SHP77 (cell line): Measurements from ENCODE around the gene KBTBD3.

Experiments
- DNase-seq, 2 experiments: peaks; one replicate each; lab custom pipeline; 2025; lab: John Stamatoyannopoulos, UW

KBTBD3 gene, protein sequence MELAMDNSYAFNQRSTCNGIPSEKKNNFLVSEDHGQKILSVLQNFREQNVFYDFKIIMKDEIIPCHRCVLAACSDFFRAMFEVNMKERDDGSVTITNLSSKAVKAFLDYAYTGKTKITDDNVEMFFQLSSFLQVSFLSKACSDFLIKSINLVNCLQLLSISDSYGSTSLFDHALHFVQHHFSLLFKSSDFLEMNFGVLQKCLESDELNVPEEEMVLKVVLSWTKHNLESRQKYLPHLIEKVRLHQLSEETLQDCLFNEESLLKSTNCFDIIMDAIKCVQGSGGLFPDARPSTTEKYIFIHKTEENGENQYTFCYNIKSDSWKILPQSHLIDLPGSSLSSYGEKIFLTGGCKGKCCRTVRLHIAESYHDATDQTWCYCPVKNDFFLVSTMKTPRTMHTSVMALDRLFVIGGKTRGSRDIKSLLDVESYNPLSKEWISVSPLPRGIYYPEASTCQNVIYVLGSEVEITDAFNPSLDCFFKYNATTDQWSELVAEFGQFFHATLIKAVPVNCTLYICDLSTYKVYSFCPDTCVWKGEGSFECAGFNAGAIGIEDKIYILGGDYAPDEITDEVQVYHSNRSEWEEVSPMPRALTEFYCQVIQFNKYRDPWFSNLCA

DNA sequence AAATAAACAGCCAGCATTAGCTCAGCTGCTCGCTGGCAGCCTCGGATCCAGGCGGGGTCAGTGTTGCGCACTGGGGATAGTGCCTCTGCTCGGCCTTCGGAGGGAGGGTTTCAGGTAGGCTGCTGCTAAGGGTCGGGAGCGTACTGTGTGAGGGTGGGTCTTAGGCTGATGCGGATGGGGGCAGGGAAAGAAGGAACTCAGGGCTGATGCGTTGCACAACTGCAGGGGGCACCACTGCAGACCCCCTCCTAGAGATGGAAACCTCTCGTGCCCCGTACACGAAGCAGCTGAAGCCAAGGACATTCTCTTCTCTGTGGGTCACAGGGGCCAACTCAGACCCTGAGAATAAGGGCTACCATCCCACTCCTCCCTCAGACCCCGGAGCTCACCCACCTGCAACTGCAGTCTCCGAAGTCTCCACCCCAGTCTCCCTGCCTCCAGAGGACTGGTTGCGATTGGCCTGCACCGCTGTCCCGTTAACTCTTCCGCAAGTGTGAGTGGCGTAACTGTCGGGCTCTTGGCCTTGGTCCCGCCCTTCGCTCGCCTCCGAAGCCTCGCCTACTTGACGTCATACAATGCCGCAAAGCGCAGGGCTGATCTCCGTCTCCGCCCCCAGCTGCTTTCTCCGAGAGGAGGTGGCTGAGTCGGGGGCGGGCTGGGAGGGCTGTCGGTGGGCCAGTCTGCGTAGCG, at the start of gene KBTBD3:
TSS of gene KBTBD3 (minus strand) at position 429 of the 690 bp plus-strand sequence. CDS start 18,250 bp downstream, outside the sequence.
- peak; percentile 98 to 99 for DNase-seq

DNA sequence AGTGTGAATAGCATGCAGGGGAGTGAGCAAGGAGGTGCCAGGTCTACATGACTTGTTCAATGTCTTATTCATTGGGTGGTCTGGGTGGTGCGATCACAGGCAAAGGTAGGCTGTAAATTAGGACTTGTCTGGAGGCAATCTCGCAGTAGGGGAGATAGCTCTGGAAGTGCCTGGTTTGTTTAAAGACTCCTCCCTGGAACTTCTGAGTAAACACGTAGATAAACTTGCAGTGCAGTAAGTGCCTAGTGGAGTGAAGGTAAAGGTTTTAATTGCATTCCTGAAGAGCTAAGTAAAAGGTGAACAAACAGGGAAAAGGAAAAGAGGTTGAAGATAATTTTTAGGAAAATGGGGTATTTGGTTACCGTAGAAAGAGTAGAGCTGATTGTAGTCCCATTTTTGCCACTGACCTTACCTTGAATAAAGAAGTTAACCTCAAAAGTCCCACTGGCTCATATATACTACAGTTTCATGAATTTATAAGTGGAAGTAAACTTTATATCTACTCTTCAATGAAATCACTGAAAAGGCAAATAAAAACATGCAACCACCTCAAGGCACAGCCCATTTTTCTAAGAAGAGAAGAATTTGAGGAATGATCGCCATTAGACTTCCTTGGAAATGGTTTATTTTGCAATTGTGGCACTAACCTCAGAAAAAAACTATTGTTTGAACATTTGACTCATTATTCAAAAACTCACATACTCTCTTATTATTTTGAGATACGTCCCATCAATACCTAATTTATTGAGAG, 44.6 kb upstream of the KBTBD3 start:
- no peak for DNase-seq

DNA sequence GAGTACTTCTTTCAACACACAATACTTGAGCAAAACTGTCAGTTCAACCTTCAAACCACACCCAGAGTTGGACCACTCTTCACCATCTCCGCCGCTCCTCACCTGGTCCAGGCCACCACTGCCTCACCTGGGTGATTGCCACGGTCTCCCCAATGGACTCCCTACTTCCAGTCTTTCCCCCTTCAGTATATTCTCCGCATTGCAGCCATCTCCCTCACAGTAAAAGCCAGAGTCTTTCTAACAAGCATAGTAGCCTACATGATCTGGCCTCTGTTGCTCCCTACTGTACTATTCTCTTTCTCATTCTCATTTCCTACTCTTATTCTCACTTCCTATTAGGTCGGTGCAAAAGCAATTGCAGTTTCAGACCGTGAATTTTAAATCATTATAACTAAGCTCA, 28.8 kb upstream of the KBTBD3 start:
- no peak for DNase-seq

DNA sequence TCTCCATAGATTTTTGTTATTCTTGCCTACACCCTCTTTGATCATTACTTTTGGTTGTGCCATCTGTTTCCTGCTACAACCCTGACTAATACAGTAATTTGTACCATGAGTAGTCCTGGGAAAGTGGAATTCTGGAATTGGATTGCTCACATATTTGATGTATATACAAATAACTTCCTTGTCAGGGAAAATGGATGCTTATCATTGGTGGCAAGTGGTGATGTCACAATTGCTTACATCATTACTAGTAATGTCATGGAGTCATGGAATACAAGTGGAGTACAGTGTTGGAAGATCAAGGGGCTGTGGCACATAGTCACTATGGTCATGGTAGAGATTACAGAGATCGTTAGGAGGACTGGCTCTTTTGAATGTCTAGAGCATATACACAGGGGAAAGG, 24.7 kb upstream of the KBTBD3 start:
- no peak for DNase-seq

DNA sequence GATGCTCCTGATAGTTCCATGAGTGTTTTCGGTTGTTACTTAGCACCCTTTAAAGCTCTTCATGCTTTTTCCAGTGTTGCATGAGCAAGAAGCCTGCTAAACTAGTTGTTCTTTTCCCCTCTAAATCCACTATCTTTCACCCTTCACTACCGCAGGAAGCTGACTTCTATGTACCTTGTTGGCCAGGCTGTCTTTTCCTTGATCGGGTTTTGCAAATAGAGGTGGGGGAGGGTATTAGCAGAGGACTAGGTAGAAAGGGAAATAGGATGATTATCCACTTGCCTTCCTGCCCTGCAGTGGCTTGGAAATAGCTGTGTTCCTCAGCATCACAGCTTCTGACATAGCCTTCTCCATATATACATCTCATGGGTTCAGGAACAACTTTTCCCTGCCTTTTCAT, 24.2 kb upstream of the KBTBD3 start:
- no peak for DNase-seq

DNA sequence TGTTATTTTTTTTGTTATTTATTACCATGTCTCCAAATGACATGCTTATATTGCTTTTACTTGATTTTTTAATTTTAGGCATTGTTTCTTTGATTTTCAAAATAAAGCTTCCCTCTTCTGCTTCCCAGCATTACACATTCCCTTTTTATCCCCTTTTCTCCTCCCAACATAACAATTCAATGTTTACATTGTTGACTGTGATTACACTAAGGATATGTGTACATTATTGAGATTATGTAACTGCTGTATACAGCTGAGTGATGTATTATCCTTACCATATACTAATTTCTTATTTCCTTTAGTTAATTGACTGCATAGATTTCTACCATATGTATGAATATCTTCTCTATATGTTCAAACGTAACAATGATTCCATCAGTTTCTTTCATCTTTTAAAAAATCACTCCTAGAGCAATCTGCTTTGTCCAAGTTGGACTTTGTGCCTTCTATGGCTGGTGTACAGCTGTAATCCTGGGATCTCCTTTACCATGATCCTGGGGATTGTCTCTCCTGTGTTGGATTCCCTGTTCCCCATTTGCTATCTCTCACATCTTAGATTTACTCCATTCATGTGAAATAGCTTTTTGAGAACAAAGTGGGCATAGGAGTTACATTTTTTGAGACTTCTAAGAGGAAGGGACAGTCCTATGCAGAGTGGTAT, 21.9 kb upstream of the KBTBD3 start:
- no peak for DNase-seq

DNA sequence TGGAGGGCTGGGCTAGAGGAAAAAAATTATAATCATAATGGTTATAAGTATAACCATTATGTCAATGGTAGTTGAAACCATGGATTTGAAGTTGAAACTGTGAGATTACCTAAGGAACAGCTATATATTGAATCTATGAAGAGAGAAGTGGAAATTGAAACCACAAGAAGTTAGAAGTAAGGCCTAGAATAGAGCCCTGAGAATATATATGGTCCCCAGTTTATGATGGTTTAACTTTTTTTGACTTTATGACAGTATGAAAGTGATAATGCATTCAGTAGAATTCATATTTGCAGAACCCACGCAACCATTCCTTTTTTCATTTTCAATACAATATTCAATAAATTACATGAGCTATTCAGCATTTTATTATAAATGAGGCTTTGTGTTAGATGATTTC, 15.3 kb upstream of the KBTBD3 start:
- no peak for DNase-seq

DNA sequence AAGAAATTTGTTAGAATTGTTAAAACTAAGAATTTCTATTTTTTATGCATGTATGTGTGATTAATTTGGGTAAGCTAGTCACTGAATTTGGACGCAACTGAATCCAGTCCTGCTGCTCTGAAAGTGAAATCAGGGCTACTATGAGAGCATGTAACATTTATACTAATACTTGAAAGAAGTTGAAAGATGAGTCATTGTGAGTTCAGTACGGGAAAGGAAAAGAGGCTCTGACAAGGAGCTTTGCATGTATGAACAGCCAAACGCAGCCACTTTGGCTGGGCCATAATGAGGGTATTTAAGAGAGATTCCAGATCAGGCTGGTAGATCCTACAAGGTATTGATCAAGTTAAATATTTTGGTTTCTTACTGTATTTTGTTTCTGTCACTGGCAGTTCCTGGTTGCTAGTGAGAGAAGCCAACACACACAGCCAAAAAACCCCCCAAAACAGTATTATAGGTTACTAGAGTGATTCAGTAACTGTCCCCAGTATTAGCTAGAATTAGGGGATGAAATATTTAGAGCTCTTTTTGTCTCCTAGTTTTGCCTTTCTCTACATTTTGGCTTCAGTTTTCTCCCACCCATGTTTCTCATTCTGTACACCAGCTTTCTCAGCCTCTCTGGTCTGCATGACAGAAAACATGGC, 14.5 kb upstream of the KBTBD3 start:
- DNase-seq = no peak

DNA sequence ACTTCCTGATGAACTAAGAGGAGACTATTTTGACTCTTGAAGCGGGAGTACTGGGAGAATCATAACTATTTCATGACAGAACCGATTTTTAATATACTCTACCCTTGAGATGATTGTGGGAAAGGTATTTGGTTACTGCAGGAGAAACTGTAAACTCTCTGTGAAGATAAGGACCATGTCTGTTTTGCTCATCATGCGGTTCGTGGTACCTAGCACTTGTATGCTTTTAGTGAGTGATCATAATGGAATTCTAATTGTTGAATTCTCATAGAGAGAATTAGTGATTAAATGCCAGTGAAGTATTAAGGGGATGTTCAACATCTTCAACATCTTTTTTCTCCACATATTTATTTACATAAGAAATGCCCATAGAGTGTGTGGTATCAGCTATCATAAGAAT, 11.7 kb upstream of the KBTBD3 start:
- DNase-seq = no peak

DNA sequence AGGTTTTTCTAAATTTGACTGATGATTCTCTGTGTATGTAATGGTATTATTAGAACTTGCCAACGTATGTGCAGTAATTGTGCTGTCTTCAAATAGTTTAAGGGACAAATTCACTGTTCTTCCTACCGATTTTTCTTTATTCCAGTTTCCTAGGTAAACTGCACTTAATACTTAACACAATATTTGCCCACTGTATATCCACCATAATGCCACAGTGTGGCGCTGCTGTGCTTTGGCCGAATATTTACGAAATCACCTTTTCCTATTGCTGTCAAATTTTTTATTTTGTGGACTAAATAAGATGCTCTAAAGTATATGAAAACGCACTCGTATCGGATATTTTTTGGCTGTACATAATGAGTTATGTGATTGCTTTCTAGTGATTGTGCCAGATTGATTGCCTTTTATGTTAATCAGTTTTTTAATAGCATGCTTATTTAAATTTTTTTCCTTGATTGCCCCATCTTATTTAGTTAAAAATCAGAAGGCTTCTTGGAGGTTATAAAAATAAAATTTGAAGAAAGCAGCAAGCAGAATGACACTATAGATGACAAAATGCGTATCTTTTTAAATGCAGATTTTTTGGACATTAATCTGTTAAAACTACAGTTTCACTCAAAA, 10.8 kb upstream of the KBTBD3 start:
- DNase-seq = peak; percentile 2 to 23

DNA sequence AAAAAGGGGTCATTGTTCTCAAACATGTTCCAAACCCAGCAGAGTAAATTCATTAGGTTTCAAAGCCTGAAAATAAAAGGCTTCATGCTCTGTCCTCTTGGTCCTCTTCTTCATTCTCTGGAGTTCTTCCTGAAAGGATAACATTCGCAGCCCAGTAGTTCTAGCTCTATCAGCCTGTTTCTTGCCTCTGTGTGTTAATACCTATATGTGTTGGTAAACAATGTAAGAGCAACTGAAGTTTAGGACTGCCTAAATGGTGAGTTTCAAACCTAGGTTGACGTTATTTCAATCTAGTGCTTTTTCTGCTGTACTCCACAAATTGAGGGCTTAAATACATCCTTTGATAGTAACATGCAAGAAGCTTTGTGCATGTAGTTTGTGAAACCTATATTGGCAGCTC, 9.7 kb upstream of the KBTBD3 start:
- no peak for DNase-seq

DNA sequence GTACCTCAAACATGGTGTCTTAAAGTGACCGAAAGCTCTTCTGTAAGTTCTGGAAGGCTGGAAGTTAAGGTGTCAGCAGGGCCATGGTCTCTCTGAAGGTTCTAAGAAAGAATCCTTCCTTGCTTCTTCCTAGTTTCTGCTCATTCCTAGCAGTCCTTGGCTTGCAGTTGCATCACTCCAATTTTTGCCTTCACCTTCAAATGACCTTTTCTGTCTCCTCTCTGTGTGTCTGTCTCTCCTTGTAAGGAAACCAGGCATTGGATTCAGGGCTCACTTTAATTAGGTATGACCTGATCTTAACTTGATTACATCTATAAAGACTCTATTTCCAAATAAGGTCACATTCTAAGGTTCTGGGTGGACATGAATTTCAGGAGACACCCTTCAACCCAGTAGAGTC, 9.0 kb upstream of the KBTBD3 start:
- no peak for DNase-seq

DNA sequence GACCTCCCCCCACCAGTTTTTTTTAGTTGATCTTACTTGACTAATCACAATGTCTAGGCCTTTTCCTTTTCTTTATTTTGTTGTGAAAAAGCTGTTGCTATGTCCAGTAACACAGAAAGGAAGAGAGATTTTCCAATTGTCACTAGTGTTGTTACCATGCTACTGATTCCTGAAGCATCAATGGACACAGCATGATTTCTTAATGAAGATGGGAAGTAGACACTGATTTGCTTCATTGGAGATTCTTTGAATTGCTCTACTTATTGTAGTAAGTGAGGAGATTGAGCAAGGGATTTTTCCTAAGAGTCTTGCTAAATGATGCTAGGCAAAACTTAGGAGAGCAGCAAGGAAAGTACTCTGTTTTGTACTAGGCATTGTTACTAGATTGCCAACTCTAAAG, 4.9 kb upstream of the KBTBD3 start:
- DNase-seq = no peak

DNA sequence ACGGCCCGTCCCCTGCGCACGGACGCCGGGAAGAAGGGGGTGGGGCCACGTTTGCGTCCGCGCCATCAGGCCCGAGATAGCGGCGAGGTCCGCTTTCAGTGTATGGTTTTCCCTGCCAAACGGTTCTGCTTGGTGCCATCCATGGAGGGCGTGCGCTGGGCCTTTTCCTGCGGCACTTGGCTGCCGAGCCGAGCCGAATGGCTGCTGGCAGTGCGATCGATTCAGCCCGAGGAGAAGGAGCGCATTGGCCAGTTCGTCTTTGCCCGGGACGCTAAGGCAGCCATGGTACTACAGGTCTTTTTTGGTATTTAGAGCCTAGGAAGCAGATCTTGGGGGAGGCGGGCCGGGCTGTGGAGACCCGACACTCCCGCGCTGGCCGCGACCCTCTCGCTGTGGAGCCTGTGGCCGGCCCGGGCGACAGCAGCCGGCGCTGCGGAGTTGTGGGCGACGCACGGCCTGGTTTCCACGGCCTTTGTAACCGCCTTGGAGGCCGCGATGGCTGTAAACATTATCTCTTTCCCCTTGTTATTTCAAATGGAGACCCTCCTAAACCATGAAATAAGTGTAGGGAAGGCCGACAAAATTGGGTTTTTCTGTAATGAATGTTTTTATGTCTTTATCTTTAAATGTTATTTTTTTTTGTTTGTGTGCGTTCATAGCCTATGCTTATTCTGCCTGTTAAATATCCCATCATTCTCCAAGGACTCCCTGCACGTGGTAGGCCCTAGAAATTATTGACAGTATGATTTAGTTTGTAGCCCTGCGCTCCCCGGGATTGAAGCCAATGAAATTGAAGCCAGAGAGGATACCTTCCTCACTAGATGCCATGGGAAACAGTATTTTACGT, 685 bp upstream of the KBTBD3 start, which contains the start of gene AASDHPPT:
TSS of gene AASDHPPT (plus strand) at position 54 of the 847 bp plus-strand sequence. CDS start at position 103, 49 bp downstream.
- peak; percentile 28 to 58 for DNase-seq

DNA sequence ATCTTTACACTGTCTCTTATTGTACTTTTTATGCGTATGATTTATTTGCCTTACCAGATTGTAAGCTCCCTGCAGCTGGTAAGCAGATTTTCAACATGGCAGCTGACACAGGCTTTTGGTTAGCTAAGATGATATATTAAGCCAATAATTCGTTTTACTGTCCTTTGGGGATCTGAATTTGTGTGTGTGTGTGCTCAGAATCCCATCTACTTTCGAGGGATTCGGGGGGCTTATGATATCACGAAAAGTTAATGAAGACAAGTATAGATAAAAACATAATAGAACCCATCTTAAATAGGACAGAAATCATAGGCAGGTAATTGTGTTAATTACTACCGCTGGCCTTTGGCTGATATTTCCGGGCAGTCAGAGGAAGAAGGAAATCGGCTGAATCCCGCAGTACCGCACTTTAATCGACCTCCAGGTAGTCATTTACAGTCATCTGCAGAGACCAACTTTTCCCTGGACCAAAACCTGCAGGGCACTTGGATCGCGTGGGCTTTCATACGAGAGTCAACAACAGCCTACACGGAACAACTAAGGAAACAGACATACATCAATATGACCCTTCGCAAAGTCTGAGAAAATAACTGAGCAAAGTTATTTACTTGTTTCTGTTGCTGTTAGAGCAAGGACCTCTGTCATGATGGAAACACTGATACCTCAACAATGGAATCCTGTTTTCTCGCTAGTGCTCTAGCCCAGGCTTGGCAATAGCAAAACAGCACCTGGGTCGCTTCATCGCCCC, 802 bp downstream of the KBTBD3 start:
- peak in 1 of 2 experiments; percentile 36 for DNase-seq

DNA sequence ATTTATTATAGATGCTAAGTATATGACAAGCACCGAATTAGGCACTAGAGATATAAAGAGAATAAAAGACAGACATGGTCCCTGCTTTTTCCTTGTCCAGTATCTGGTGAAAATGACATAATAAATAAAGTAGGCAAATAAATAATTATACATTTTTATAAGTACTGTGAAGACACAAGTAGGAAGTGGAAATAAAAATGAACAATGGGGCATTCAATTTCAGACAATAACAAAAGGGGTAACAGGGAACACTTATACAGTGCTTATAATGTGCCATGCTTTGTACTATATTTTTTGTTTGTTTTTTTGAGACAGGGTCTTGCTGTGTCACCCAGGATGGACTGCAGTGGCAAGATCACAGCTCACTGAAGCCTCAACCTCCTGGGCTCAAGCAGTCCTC, 4.3 kb downstream of the KBTBD3 start:
- DNase-seq = no peak

DNA sequence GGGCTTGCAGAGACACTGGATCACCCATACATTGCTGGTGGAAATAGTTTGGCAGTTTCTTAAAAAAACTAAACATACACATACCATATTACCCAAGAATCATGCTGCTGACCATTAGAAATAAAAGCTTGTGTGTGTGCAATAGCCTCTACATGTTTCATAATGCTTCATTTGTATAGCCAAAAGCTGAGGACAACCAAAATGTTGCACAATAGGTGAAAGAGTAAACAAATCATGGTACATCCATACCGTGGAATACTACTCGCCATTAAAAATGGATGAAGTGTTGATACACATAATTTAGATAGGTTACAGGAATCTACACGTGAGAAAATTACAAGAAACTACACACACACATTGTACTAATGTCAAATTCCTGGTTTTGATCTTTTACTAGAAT, 6.5 kb downstream of the KBTBD3 start:
- DNase-seq = no peak

DNA sequence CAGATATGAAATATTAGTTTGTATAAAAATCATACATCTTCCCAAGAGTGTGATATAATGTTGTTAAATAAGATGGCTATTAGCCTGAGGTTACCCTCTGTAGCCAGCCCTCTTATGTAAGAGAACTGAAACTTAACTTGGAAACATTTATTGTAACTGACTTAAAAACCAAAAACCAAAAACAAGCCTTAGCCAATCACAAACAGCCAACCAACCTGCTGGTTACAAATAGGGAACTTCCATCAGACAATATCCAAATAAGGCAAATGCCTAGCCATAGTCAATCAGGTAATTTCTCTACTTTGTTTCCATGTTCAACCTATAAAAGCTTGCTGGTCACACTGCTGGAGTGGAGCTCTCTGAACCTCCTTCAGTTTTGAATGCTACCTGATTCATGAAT, 14.1 kb downstream of the KBTBD3 start:
- DNase-seq = no peak
